GM12891 (cell line): Measurements from ENCODE around the gene DLG5.

ENCODE experiments used
- PAX5 ChIP-seq: IDR thresholded peaks from 2 replicates; pipeline ENCODE4 v1.6.1; 2011; ENCODE audit warnings: low read length, moderate library complexity, mild to moderate bottlenecking; ENCODE audit not compliant: insufficient read depth, severe bottlenecking
- POLR2A ChIP-seq: IDR thresholded peaks from 2 replicates; pipeline ENCODE4 v1.6.1; 2011; ENCODE audit warnings: low read depth, low read length, control low read depth

GRCh38 chr10:77789861-77790260, 136.7 kb downstream of the DLG5 start:
- TF ChIP-seq POLR2A (no peak), PAX5 (no peak)
